Measurements from ENCODE around the gene CMSS1.
A peak's percentile ranks its signal among the peaks of the same experiment; 100 is the strongest.

The CMSS1 gene

DNA sequence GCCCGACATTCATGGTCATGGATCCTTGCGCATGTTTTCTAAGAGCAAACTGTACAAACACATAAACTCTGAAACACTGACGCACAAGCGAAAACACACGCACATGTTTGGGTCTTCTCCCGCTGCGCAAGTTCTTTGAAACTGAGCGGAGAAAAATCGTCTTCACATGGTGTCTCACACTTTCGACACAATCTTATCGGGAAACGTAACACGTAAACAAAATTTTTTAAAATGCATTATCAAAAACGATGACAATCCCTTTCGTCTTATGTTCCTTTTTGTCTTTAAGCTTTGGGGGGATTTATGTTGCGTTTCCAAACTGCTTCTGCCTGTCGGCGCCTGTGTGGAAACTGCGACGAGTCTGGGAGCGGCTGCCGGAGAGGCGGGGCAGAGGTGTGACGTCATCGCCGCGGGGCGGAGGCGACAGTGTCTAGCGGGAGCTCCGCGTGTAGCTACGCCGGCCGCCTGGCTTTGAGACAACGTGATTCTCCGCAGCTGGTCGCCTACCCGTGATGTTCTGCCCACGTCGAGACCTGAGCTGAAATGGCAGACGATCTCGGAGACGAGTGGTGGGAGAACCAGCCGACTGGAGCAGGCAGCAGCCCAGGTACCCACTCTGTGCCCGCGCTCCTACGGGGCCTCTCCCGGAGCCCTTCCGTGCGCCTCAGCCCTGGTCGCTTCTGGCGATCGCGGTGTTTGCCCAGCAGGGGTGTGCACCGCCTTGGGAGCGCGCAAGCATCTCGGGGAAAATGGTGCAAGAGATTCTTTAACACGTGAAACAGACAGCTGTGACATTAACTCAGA lies at the start of gene CMSS1:
Gene CMSS1, plus strand, starts transcription at position 426 of the 804 bp plus-strand sequence.
- DNase-seq (ENCODE audit: extremely low read depth, low read depth), result peak; percentile 60
- TF ChIP-seq, protein P1, sequence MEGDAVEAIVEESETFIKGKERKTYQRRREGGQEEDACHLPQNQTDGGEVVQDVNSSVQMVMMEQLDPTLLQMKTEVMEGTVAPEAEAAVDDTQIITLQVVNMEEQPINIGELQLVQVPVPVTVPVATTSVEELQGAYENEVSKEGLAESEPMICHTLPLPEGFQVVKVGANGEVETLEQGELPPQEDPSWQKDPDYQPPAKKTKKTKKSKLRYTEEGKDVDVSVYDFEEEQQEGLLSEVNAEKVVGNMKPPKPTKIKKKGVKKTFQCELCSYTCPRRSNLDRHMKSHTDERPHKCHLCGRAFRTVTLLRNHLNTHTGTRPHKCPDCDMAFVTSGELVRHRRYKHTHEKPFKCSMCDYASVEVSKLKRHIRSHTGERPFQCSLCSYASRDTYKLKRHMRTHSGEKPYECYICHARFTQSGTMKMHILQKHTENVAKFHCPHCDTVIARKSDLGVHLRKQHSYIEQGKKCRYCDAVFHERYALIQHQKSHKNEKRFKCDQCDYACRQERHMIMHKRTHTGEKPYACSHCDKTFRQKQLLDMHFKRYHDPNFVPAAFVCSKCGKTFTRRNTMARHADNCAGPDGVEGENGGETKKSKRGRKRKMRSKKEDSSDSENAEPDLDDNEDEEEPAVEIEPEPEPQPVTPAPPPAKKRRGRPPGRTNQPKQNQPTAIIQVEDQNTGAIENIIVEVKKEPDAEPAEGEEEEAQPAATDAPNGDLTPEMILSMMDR (IDR thresholded peaks at IDR 0.05; ENCODE audit: low read depth, low read length), result peak; percentile 12

DNA sequence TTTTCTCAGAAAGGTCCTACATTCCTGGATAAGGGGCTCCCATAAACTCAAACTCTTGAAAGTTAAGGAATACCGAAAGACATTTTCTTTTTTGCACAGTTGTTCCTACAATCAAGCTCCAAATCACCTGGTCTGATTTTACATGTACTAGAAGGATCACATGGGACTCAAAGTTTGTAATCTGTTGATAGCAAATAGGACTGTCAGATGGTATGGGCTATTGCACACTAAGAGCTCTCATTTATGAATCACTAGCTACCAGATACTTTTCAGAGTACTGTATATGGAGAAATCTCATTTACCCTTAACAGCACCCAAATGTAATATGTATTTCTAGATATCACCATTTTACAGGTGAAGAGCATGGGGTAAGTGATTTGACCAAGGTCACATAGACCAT lies 49.5 kb upstream of the CMSS1 start:
- no peak for DNase-seq (ENCODE audit: extremely low read depth, low read depth)
- TF ChIP-seq, protein P1 (IDR thresholded peaks at IDR 0.05; ENCODE audit: low read depth, low read length), result no peak

DNA sequence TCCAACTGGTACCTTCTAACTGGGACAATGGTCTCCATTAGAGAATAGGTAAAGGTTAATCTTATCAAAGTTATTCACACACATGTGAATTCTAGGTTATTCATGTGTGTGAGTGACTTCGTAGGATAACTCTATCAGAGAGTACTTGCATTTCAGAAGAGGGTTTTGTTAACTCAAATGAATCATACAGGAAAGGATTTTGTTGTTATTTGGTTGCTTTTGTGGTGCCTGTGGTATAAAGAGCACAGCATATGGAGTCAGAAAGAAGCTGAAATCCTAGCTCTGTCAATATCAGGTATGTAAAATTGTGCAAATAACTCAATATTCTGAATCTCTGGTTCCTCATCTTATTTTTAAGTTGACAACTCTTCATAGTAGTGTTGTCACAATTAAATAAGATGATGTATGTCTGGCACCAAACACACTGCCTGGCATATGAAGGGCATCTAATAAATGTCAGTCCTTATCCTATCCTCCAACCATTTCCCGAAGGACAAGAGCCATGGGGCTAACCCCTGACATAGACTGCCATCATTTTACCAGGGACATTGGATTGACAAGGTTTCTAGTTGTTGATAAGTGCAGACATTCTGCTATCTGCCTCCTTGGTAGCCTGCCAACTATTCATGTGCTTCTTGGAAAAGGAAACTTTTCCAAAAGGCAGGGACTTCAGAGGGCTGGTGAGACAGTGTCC lies 48.7 kb upstream of the CMSS1 start:
- TF ChIP-seq, protein P1 (IDR thresholded peaks at IDR 0.05; ENCODE audit: low read depth, low read length), result no peak
- DNase-seq (ENCODE audit: extremely low read depth, low read depth), result no peak

DNA sequence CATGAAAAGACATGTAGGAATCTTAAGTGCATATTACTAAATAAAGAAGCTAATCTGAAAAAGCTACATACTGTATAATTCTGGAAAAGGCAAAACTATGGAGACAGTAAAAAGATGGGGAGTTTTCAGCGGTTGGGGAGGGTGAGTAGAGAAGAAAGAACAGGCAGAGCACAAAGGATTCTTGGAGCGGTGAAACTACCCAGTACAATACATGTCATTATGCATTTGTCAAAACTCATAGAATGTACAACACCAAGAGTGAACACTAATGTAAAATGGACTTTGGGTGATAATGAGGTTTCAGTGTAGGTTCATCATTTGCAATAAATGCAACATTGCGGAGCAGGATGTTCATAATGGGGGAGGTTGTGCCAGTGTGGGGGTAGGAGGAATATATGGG lies 45.5 kb upstream of the CMSS1 start:
- TF ChIP-seq, protein P1 (IDR thresholded peaks at IDR 0.05; ENCODE audit: low read depth, low read length), result no peak
- no peak for DNase-seq (ENCODE audit: extremely low read depth, low read depth)

DNA sequence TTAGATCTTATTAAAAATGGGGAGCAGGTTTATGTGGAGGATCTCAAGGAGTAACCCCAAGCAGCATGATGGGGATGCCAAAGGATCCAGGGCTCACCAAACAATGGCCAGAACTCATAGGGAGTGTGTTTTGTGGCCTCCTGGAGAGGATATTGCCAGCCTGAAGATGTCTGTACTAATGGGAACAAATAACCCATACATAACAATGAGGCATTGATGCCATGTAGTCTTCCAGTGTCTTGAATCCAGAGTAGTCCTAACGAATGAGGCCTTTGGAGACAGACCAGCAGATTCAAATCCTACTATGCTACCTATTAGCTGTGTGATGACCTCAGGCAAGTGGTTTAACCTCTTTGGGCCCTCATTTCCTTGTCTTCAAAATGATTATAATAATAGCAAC lies 45.0 kb upstream of the CMSS1 start:
- no peak for DNase-seq (ENCODE audit: extremely low read depth, low read depth)
- TF ChIP-seq, protein P1 (IDR thresholded peaks at IDR 0.05; ENCODE audit: low read depth, low read length), result no peak

DNA sequence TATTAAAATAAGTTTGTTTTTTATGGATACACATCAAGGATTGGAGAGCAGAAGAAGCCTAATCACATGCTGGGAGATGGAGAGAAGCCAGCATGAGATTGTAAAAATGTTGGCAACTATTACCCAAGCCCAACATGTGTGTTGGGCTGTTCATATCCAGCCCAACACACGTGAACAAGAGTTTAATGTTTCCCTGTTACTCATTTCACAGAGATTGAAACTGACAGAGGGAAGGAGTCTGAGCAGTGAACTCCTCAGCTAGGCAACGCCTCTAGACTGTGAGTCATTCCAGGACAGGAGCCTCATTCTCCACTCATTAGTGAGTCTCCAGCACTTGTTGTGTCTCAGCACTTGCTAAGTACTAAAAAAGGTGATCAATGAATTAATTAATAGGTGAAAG lies 43.2 kb upstream of the CMSS1 start:
- TF ChIP-seq, protein P1 (IDR thresholded peaks at IDR 0.05; ENCODE audit: low read depth, low read length), result no peak
- peak; percentile 79 for DNase-seq (ENCODE audit: extremely low read depth, low read depth)

Data from AG09319 (cell line).